Measurements from ENCODE around the gene CRYBA4.

Gene CRYBA4

DNA sequence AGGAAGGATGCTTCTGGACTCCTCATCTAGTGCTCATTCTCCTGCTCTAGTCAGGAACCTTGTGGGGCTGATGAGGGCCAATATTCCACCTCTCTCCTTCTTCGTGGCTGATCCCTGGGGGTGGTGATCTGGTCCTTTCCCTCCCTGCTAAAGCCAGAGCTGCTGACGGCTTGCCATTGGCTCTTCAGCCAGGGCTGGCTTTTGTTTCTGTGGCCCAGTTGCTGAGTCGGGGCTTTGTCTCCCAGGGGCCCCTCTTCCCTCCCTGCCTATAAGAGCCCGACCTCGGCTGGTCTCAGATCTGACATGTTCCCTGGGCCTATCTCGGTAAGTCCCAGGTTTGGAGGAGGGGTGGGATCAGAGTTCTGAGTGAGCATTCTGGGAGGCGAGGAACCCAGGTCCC, at the start of gene CRYBA4:
CRYBA4 (plus strand) TSS at position 301 of the 400 bp plus-strand sequence. CDS start 634 bp downstream, outside the sequence.
- no peak for DNase-seq

GRCh38 chr22:26573026-26573662, 48.6 kb upstream of the CRYBA4 start:
- no peak for DNase-seq

DNA sequence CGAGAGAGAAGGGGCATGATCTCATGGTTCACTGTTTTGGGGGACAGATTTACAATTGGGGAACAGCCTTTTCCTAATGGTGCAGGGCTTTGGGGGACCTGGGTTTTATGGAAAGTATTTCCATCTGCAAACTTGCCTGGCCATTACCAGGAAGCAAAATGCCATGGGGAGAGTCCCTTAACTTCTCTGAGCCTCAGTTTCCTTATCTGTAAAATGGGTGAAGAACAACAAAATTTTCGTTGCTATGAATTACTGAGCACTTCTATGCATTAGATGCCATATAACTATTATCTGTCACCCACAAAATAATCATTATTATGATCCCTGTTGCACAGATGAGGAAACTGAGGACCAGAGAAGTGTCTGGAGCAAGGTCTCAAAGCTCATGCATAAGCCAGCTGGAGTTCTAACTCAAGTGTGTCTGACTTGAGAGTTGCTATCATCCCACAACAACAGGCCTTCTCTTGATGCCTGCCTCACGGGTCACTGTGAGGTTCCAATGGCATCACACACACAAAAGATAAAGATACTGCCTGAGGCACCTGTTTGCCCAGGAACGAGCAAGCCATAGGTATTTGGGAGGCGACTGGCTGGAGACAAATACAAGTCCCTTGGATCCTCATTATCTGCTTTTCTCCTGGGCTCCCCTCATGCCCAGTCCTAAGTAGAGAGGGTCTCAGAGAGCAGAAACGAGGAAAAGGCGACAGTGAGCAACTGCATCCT, 47.6 kb upstream of the CRYBA4 start:
- no peak for DNase-seq

- no peak for DNase-seq
Measured at GRCh38 chr22:26576026-26576680, 45.6 kb upstream of the CRYBA4 start.

DNA sequence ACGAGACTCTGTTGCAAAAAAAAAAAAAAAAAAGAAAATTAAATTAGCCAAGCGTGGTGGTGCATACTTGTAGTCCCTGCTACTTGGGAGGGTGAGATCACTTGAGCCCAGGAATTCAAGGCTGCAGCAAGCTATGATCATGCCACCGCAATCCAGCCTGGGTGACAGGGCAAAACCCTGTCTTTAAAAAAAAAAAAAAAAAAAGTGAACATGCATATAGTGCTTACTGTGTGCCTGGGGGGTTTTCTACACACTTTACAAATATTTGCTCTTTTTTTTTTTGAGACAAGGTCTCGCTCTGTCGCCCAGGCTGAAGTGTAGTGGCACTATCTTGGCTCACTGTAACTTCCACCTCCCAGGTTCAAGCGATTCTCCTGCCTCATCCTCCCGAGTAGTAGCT, 44.7 kb upstream of the CRYBA4 start:
- DNase-seq: no peak

- no peak for DNase-seq
Measured at GRCh38 chr22:26579331-26579886, 42.4 kb upstream of the CRYBA4 start.

DNA sequence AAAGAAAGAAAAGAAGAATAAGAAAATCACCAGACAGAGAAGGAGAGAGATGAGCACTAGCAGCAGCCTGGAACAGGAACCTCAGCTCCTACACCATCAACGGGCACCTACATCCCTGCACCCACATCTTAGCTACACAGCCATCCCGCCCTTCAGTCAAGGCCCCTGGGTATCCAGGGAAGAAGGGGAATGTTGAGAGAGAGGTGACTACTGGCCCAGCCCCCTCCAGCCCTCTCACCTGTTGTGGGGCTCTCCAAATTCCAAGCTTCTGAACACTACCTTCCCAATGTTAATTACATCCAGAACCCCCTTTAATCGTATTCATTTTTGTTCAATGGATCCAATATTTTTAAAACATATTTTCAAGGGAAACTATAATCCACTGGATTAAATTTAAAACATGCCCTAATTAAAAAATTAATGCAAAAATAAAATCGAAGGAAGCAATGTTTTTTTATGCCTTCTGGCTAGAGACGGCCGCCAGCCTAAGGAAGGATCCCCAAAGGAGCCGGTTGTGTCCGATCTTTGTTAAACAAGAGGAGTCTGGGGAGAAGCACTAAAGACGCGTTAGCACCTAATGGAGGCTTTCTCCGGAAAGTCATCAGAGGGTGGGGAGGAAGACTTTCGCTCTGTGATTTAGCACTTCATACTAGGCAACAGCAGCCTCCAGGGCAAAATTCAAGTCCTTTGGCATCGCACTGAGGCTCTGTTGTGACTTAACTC, 41.4 kb upstream of the CRYBA4 start:
- no peak for DNase-seq

DNA sequence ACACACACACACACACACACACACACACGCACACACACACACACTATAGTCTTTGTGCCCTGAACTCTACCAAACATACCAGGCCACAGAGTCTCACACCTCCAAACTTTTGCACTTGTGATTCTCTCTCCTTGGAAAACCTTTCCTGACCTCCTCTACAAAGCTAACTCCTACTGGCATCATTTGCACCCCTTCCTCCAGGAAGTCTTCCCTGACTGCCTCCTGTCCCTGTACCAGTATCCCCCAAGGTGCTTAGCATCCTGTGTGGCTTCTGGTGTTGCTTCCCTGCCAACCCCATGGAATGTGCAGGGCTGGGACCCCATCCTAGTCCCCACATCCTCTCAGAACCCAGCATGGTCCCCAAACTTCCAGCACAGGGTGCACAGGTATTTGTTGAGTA, 40.7 kb upstream of the CRYBA4 start:
- DNase-seq: no peak

GRCh38 chr22:26581633-26582168, 40.1 kb upstream of the CRYBA4 start:
- no peak for DNase-seq

- no peak for DNase-seq
Measured at GRCh38 chr22:26584010-26584409, 37.8 kb upstream of the CRYBA4 start.

DNA sequence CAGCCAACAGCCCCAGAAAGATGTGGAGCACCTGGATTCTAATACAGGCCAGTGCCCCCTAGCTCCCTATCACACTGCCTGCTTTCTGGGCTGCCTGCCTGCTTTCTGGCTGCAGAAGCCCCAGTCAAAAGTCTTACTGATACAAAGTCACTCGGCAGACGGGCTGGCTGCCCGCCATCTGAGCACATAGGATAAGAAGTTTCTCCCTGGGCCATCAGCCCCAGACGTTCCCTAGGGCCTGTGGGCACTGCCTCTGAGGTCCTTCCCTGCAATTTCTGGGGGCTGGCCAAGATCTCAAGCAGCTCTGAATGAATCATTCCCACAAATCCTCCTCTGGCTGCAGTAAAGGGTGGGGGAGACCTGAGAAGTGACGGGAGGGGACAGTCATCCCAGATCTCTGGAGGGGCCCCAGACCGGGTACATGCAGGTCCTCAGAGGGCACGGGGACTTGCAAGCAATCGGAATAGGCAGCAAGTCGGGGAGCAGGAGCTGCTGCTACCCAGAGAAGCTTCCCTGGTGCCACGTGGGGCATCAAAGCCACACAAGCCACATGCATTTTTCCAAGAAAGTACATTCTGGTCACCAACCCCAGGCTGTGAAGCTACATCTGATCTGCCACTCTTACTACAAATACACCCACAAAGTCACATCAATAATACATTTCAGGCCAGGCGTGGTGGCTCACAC, 36.5 kb upstream of the CRYBA4 start:
- peak; percentile 71 for DNase-seq

- no peak for DNase-seq
Measured at GRCh38 chr22:26586556-26587325, 35.0 kb upstream of the CRYBA4 start.

DNA sequence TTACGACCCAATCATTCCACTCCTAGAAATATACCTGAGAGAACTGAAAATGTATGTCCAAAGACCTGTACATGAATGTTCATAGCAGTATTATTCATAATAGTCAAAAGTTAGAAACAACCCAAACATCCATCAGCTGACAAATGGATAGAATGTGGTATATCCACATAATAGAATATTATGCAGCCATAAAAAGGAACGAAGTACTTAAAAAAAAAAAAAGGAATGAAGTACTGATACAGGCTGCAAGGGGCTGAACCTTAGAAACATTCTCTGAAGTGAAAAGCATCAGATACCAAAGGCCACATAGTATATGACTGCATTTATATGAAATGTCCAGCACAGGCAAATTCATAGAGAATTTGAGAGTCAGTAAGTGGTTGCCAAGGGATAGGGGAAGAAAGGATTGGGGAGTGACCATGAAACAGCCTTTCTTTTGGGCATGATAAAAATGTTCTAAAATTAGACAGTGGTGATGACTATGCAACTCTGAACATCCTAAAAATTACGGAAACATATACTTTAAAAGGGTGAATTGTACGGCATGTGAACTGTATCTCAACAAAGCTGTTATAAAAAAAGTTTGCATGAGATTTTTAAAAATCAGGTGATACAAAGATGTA, 33.7 kb upstream of the CRYBA4 start:
- no peak for DNase-seq

- no peak for DNase-seq
Measured at GRCh38 chr22:26588729-26589366, 32.9 kb upstream of the CRYBA4 start.

- DNase-seq: peak; percentile 41
Measured at GRCh38 chr22:26589367-26589844, 32.4 kb upstream of the CRYBA4 start.

DNA sequence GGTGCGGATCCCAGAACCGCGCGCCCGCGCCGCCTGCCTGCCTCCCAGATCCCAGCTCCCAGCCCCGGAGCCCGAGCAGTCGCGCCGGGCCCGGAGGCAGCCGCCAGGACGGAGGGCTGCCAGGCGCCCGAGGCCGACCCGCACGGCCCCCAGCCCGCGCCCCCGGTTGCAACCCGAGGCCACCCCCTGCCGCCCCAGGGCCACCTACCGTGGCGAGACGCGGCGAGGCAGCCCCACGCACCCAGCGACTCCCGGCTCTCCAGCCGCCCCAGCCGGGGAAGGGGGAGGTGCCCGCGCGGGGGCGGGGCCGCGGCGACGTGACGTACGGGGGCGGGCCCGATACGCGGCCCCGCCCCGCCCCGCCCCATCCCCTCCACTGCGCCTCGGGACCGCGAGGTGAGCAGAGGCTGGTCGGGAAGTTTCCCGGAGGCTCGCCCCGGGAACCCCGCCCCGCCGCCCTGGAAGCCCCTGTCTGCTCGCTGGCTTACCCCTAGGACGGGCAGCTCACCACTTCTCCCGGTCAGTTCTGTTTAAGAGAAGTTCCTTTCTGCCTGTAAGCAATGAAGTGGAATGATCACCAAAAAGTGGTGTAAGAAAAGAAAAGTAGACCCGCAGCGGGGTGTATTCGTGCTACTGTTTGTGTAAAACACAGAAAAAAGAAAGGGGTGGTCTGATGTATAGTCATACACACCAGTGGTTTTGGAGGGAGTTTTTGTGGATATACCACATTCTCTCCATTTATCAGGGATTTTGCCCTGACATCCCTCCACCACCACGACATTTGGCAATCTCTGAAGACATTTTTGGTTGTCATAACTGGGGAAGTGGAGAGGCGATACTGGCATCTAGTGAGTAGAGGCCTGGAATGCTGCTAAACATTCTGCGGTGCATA, 31.7 kb upstream of the CRYBA4 start, which contains the start of gene TPST2:
TPST2 (minus strand) TSS at position 288 of the 892 bp plus-strand sequence. CDS start 48,502 bp downstream, outside the sequence.
- peak; percentile 87 for DNase-seq

DNA sequence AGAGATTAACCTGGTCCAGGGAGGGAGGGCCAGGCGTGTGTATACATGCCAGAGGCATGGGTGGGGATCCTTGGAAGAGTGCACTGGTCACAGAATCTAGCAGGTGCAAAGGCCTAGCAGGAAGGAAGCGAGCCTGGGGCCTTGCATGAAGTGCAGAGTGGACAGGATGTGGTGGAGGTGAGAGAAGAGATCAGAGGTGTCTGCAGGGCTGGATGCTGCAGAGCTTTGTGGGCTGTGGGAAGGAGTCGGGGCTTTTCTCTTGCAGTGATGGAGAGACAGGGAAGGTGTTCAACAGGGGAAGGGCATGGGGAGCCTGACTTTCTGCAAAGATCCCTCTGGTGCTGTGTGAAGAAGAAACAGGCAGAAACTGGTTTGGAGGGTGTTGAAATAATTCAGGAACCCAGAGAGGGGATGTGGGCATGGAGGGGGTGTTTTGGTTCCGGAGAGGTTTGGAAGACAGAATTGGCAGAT, 29.3 kb upstream of the CRYBA4 start:
- no peak for DNase-seq

- DNase-seq: no peak
Measured at GRCh38 chr22:26593763-26594162, 28.0 kb upstream of the CRYBA4 start.

DNA sequence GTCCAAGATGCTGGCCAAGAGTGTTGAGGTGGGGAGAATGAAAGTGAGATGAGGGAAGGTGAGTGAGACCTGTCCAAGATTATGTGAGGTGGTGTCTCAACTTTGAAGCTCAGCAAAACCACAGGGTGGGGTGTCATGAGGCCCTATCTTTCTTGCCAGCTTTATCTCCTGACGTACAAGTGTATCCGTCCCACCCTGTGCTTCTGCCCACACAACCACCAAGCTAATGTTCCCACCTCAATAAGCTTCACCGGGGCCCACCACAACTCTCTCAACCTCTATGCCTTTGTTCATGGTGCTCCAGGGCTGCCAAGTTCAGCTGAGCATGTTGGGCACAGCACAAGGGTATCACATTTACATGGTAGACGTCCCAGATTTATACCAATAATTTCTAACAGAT, 24.7 kb upstream of the CRYBA4 start:
- DNase-seq: no peak
